ENCODE data around the gene APBB2.

GRCh38 chr4:40939856-40940255, 274.5 kb downstream of the APBB2 start:
- TF ChIP-seq EP300 (IDR thresholded peaks at IDR 0.05) (no peak), CTCF (IDR thresholded peaks at IDR 0.05) (no peak)
